OCI-LY3 (cell line): ENCODE results near the gene NKD2.

Source experiments
- CTCF ChIP-seq: fragments of 200-600, 300-600 bp; sonication (generic); IDR thresholded peaks from 2 replicates; pipeline ENCODE4 v1.5.1; 2014; ENCODE audit warnings: antibody characterized with exemption, low read length, low read depth
- EZH2phosphoT487 ChIP-seq: fragments of 200-600 bp; shearing (Covaris generic); IDR thresholded peaks from 2 replicates; pipeline ENCODE4 v1.6.1; 2018; ENCODE audit warnings: antibody characterized with exemption, mixed run types, low read depth

DNA sequence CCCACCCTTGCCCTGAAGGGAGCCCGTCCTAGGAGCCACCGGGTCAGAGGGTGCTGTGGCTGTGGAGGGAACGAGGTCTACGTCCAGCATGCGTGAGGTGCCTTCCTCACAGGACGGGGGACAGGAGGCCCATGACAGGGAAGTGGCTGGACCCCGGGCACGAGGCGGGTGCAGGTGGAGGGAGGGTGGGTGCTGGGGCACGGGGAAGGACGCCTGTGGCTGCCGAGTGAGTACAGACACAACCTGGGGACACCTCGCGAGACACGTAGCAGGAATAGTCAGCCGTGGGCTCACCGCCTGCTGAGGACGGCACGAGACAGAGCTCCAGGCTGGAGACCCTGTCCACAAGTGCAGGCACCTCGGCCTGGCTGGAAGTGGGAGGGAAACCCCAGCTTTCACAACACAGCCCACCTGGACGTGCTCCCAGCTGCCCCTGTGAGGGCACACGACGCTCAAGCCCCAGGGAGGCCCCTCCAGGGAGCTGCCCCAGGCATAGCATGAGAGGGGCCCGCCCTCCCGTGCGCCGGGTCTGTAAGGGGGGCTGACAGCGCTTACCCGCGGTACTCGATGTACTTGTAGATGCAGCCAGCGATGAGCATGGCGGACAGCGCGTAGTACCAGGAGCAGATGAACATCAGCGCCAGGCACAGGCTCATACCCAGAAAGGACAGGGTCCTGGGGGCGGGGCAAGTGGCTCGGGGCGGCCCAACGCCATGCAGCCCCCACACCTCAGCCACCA lies 66.4 kb downstream of the NKD2 start:
- TF ChIP-seq CTCF (no peak), EZH2phosphoT487 (no peak)
